GM19467 (cell line): ENCODE results near the gene FRY.
A peak's percentile ranks its signal among the peaks of the same experiment; 100 is the strongest.

Source experiments
- ATAC-seq: cut with Tn5 transposase; IDR thresholded peaks from one replicate; pipeline ENCODE4 v1.9.1; 2021; ENCODE audit warnings: mild to moderate bottlenecking, moderate library complexity; ENCODE audit not compliant: unreplicated experiment

The FRY gene

GRCh38 chr13:32126278-32126677, 94.7 kb downstream of the FRY start:
- no peak for ATAC-seq

- ATAC-seq, result no peak
These were observed 95.2 kb downstream of the FRY start for GRCh38 chr13:32126756-32127155.

- ATAC-seq, result no peak
These were observed 96.1 kb downstream of the FRY start for GRCh38 chr13:32127691-32128090.

DNA sequence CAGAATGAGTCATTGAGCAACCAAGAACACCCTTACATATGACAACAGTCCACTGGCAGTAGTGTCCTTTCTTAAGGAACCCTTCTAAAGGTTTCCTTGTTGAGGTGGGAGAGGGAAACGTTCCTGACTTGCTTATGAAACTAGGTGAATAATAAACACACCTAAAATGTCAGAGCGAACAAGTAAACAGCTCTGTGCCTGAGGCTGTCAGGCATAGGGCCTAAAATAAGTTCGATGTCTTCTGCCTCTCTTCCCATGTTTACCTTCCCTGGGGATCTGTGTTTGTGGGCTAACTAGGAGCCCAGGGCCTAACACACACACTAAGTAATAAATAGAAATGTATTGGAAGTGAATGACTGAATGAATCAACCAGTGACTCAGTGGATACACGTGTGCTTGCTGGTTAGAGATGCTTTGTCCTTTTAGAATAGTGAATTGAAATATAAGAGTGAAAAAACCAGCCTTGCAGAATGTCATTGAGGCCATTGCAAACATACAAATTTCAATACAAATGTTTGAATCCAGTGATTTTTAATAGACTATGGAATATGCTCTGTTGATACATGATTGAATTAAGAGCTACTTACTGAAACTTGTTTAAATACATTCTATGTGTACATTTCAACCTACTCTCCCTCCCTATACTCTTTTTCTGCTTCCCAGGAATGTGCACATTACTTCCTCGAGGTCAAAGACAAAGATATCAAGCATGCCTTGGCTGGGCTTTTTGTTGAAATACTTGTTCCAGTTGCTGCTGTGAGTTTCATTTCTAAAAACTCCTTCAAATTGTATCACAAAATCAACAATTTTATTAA, 102.9 kb downstream of the FRY start:
- no peak for ATAC-seq

DNA sequence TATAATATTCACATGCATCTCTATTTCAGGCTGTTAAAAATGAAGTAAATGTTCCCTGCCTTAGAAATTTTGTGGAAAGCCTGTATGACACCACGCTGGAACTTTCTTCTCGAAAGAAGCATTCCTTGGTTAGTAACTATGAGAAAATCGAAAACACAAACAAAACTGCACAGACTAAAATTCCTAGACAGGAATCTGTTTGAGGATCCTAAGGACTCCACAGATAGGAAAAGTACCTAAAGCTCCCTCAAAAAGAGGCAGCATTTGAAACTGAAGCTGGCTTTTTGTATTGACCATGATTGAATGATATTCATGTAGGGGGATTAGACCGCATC, 103.4 kb downstream of the FRY start:
- ATAC-seq, result no peak

DNA sequence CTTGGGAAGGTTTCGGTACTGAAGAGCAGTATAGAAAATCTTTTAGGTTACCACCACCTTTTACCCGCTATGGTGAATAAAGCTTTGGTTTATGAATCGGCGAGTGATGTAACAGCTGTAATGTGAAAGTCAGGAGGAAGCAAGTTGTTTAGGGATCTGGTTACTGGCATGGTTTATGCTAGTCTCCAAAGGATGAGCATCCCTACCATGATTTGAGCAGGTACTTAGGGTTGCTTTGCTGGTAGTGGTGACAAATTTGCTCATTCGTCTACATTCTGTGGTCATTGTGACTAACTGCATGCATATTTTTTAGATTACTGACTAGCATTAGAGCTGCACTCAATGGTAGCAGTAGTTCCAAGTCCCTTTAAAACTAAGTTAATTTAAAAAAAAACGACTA, 104.1 kb downstream of the FRY start:
- ATAC-seq, result no peak

DNA sequence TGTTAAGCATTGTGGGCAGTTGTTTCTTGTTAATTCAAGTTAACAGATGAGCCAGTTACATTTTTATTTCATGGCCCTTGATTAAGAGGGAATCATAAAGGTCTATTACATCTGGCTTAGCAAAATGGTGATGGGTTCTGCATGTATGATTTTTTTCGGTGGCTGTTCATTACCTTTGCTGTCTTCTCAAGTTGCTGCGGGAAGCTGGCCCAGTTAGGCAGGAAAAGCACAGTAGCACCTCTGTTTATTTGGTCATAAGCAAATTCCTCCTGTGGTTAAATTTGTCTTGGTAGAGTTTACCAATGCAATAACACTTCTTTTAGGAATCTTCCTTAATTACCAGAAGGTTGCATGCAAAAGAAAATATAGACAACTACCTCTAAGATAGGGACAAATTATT, 104.5 kb downstream of the FRY start:
- ATAC-seq, result no peak

GRCh38 chr13:32136716-32137115, 105.1 kb downstream of the FRY start:
- no peak for ATAC-seq

GRCh38 chr13:32139251-32139650, 107.7 kb downstream of the FRY start:
- ATAC-seq, result no peak

DNA sequence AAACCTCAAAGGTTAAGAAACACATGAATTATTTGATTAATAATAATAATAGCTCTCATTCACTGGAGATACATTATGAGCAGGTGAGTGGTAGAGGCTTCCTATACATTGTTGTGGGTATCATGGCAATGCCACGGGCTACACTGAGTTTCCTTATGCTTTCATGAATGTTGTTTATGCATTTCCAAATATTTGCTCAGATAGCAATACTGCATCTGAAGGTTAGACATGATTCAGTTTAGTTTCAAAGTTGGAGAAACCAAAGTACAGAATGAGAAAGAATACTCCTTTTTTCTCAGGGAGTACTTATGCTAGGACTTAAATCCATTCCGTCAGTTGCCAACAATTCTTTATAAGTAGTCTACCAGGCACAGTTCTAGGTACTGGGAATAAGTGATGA, 108.5 kb downstream of the FRY start:
- no peak for ATAC-seq

GRCh38 chr13:32141462-32141861, 109.9 kb downstream of the FRY start:
- no peak for ATAC-seq

DNA sequence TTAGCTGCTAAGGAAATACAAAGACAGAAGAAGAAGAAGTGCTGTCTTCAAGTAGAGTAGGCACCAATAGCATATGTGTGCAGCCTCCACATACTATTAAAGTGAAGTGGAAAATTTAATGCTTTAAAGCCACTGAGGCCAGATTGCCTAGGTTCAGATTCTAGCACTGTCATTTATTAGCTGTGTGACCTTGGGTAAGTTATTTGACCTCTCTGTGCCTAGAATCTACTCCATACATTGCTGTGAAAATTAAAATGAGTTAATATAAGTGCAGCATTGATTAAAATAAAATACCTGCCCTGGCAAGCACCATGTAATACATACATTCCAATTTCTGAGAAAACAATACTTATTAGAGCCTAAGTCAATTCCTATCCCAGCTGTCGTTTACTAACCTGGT, 110.5 kb downstream of the FRY start:
- no peak for ATAC-seq

GRCh38 chr13:32142956-32143375, 111.4 kb downstream of the FRY start:
- ATAC-seq, result no peak

DNA sequence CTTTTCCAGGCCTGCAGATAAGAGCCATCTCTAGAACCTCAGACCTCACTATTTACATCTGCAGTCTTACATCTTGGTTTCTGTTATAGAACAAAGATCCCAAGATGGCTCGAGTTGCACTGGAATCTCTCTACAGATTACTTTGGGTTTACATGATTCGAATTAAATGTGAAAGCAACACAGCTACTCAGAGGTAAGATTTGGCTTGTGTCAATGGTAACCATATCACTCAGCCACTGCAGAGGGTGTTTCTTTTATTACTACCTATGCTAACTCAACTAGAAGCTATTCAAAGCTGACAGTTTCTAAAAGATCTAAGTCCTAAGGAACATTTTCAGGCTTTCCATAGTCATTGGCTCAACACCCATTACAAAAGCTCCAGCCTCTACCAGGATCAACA, 115.6 kb downstream of the FRY start:
- ATAC-seq, result no peak

- ATAC-seq, result no peak
These were observed 116.4 kb downstream of the FRY start for GRCh38 chr13:32147976-32148375.

- no peak for ATAC-seq
These were observed 118.7 kb downstream of the FRY start for GRCh38 chr13:32150239-32150638.

DNA sequence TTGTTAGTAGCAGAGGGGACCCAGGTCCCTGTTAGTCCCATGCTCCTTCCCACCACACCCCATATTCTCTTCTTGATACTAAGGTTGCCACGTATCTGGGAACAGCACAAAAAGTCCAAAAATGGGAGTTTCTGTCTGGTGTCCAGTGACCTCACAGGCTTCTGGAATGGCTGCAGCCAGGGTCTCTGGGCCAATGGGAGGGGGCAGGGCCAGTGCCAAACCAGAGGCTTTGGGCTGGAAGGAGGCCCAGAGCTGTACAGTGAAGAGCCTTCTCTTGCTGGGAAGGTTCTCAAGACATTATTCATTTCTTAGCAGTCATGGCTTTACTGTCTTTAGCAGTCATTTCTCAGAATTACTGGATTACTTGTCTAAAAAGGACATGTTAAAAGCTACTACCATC, 119.2 kb downstream of the FRY start:
- ATAC-seq, result no peak

DNA sequence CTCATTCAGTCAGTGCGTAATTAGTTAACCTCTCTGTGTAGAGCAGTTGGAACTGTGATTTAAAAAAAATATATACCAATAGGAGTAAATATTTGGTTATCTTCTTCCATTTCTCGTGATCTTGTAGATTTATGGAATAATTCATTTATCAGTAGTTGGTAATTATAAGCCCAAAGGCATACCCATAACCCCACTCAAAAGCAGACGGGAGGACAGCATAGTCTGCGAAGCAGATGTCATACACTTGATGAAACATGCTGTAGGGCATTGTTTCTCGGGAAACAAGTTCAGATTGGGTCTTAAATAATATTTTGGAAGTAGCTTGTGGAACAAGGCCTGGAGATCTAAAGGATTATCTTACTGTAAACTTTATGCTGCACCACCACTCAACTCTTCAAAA, 119.7 kb downstream of the FRY start:
- no peak for ATAC-seq

- no peak for ATAC-seq
These were observed 121.5 kb downstream of the FRY start for GRCh38 chr13:32153056-32153455.

DNA sequence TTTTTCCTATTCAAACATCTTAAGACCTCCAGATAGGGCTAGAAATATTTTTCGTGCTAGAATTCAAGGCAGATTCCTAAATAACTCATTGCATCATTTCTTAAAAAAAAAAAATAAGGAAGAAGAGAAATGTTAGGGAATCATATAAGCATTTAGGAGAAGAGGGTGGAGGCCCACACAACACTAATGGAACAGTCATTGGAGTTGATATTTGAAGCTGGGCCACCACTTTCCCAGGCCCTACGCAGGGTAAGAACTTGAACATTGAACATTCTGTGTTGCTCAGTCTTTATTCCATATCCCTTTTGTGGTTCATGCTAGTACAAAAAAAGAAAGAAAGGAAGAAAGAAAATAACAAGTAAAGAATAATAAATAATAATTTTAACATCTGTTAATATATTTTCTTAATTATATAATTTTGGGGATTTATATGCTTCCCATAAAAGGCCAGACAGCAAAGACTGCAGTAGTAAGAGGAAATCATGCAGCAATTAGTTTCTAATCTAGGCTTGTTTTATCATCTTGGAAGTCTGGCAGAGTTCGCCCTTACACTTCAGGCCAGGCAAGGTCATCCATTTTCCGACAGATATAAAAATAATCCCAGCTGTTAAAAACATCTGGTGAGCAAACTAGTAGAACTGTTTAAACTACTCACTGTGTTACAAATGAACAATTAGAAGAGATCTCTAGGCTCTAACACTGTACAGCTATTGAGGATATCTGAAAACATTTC, 127.7 kb downstream of the FRY start:
- ATAC-seq, result no peak

GRCh38 chr13:32162395-32163005, 130.9 kb downstream of the FRY start:
- ATAC-seq, result no peak

- peak; percentile 79 for ATAC-seq
These were observed 133.2 kb downstream of the FRY start for GRCh38 chr13:32164622-32165268.
